Measurements from ENCODE around the gene KANK4. TPM values are rescaled to one million over a fixed set of nuclear protein-coding genes. Genes with fewer than 3 reads are reported as not detected.

Gene KANK4
- total and polyA plus RNA-seq, 2 donors (not counting 1 experiment from before 2014, with no cell fraction given) = not detected

- no peaks in the 10 kb centered on the region for H3K9me3 ChIP-seq (ENCODE audit: control extremely low read depth in 1 of 3, control insufficient read depth in 2 of 3, insufficient read depth in 1 of 3, low read length in 2 of 3)
- H3K4me2 ChIP-seq (replicated peaks; ENCODE audit: low read depth, low read length, poor library complexity, severe bottlenecking) = no peak overlapping the region
- H3K9me3 Mint-ChIP-seq (ENCODE audit: insufficient read depth) = no peaks in the 10 kb centered on the region
- no peaks in the 10 kb centered on the region for H3K79me2 ChIP-seq (ENCODE audit: control insufficient read depth, insufficient read depth, low read length)
- no peak overlapping the region for H3K27ac Mint-ChIP-seq
- no peaks in the 10 kb centered on the region for H4K20me1 ChIP-seq (ENCODE audit: control insufficient read depth, insufficient read depth, low read length, poor library complexity, severe bottlenecking)
- no peak overlapping the region for H3K9ac ChIP-seq (ENCODE audit: low read length)
- POLR2A ChIA-PET = no interaction called here
- DNase-seq = no peak
- CTCF ChIA-PET = no interaction called here
- H3K27me3 ChIP-seq (replicated peaks in 1 of 4; ENCODE audit: control extremely low read depth in 1 of 4, control insufficient read depth in 3 of 4, insufficient read depth in 4 of 4, low read length in 3 of 4) = no peaks in the 10 kb centered on the region
- no peak overlapping the region for H2AFZ ChIP-seq (ENCODE audit: insufficient read depth, low read depth, low read length, poor library complexity, severe bottlenecking)
- H3K4me3 Mint-ChIP-seq = no peak overlapping the region
- no peaks in the 10 kb centered on the region for H3K36me3 ChIP-seq (replicated peaks in 1 of 2; ENCODE audit: control extremely low read depth in 1 of 2, control insufficient read depth in 1 of 2, extremely low read depth in 1 of 2, insufficient read depth in 2 of 2, low read length in 1 of 2)
- H3K4me1 ChIP-seq (ENCODE audit: control insufficient read depth in 2 of 2, insufficient read depth in 2 of 2, low read length in 2 of 2) = no peaks in the 10 kb centered on the region
- H3K4me1 Mint-ChIP-seq = no peaks in the 10 kb centered on the region
- H3K27ac ChIP-seq (ENCODE audit: low read length in 2 of 2) = no peak overlapping the region
- WGBS (ENCODE audit: insufficient coverage) = 45% methylated on average over 9 of the region's 9 CpGs
- TF ChIP-seq CTCF (IDR thresholded peaks at IDR 0.05) (no peak), EZH2 (IDR thresholded peaks at IDR 0.05; ENCODE audit: borderline replicate concordance, insufficient read depth, low read depth, low read length, poor library complexity, severe bottlenecking) (no peak)
- no peak overlapping the region for H3K4me3 ChIP-seq (ENCODE audit: control extremely low read depth in 1 of 5, extremely low read depth in 1 of 5, insufficient read depth in 1 of 5, low read depth in 2 of 5, low read length in 4 of 5)
- no peak for ATAC-seq (ENCODE audit: low read depth)
- H3K27me3 Mint-ChIP-seq = peaks cover 39% of the 10 kb centered on the region
- intact Hi-C loops (cut with micrococcal nuclease) = no loop called here
Observed at GRCh38 chr1:62286786-62287224, 32.4 kb downstream of the KANK4 start.

- ChIA-PET POLR2A (no interaction called here), CTCF (no interaction called here)
- no peaks in the 10 kb centered on the region for H3K36me3 ChIP-seq (replicated peaks in 1 of 2; ENCODE audit: control extremely low read depth in 1 of 2, control insufficient read depth in 1 of 2, extremely low read depth in 1 of 2, insufficient read depth in 2 of 2, low read length in 1 of 2)
- no peaks in the 10 kb centered on the region for H3K27me3 ChIP-seq (replicated peaks in 1 of 4; ENCODE audit: control extremely low read depth in 1 of 4, control insufficient read depth in 3 of 4, insufficient read depth in 4 of 4, low read length in 3 of 4)
- H3K4me3 ChIP-seq (ENCODE audit: control extremely low read depth in 1 of 5, extremely low read depth in 1 of 5, insufficient read depth in 1 of 5, low read depth in 2 of 5, low read length in 4 of 5) = no peak overlapping the region
- WGBS (ENCODE audit: insufficient coverage) = 62% methylated on average over 15 of the region's 20 CpGs
- H3K27ac ChIP-seq (ENCODE audit: low read length in 2 of 2) = no peak overlapping the region
- intact Hi-C loops (cut with micrococcal nuclease) = no loop called here
- no peaks in the 10 kb centered on the region for H3K4me1 Mint-ChIP-seq
- no peak overlapping the region for H2AFZ ChIP-seq (ENCODE audit: insufficient read depth, low read depth, low read length, poor library complexity, severe bottlenecking)
- H3K9me3 Mint-ChIP-seq (ENCODE audit: insufficient read depth) = no peaks in the 10 kb centered on the region
- no peaks in the 10 kb centered on the region for H3K4me1 ChIP-seq (ENCODE audit: control insufficient read depth in 2 of 2, insufficient read depth in 2 of 2, low read length in 2 of 2)
- H3K79me2 ChIP-seq (ENCODE audit: control insufficient read depth, insufficient read depth, low read length) = no peaks in the 10 kb centered on the region
- no peaks in the 10 kb centered on the region for H4K20me1 ChIP-seq (ENCODE audit: control insufficient read depth, insufficient read depth, low read length, poor library complexity, severe bottlenecking)
- H3K9me3 ChIP-seq (ENCODE audit: control extremely low read depth in 1 of 3, control insufficient read depth in 2 of 3, insufficient read depth in 1 of 3, low read length in 2 of 3) = no peaks in the 10 kb centered on the region
- no peak for DNase-seq
- H3K27ac Mint-ChIP-seq = no peak overlapping the region
- H3K27me3 Mint-ChIP-seq = peaks cover 38% of the 10 kb centered on the region
- no peak overlapping the region for H3K4me2 ChIP-seq (replicated peaks; ENCODE audit: low read depth, low read length, poor library complexity, severe bottlenecking)
- no peak for ATAC-seq (ENCODE audit: low read depth)
- no peak for TF ChIP-seq EZH2 (IDR thresholded peaks at IDR 0.05; ENCODE audit: borderline replicate concordance, insufficient read depth, low read depth, low read length, poor library complexity, severe bottlenecking)
- TF ChIP-seq CTCF (IDR thresholded peaks at IDR 0.05) = no peak
- no peak overlapping the region for H3K4me3 Mint-ChIP-seq
- no peak overlapping the region for H3K9ac ChIP-seq (ENCODE audit: low read length)
Observed at GRCh38 chr1:62285984-62286785, 33.0 kb downstream of the KANK4 start.

Measured in B cell (primary cell).